Smooth muscle cell (in vitro differentiated cells): ENCODE data around the gene S100A11. TPM values are rescaled to one million over a fixed set of nuclear protein-coding genes. Genes with fewer than 3 reads are reported as not detected.

Source experiments
- DNase-seq: peaks from one replicate; lab custom pipeline; 2025; ENCODE audit not compliant: unreplicated experiment; lab: John Stamatoyannopoulos, UW
- H2AFZ ChIP-seq: fragments of 200-600 bp; sonication (generic); 2 replicates; pipeline ENCODE4 v1.6.0; 2016; ENCODE audit warnings: antibody characterized with exemption, low read depth, mild to moderate bottlenecking
- H3F3A ChIP-seq: fragments of 200-600 bp; sonication (generic); 2 replicates; pipeline ENCODE4 v1.6.0; 2017; ENCODE audit warnings: antibody characterized with exemption, low read depth
- H3K27ac ChIP-seq: fragments of 200-600 bp; sonication (generic); 2 replicates; pipeline ENCODE4 v1.5.1; 2016; ENCODE audit warnings: low read depth, mild to moderate bottlenecking
- H3K27me3 ChIP-seq: fragments of 200-600 bp; sonication (generic); 2 replicates; pipeline ENCODE4 v1.6.1; 2016; ENCODE audit warnings: low read depth, mild to moderate bottlenecking
- H3K36me3 ChIP-seq: fragments of 200-600 bp; sonication (generic); 2 replicates; pipeline ENCODE4 v1.5.1; 2016; ENCODE audit warnings: low read depth
- H3K4me1 ChIP-seq: fragments of 200-600 bp; sonication (generic); 2 replicates; pipeline ENCODE4 v1.5.1; 2016; ENCODE audit warnings: low read depth
- H3K4me2 ChIP-seq: fragments of 200-600 bp; sonication (generic); 2 replicates; pipeline ENCODE4 v1.6.0; 2016; ENCODE audit warnings: mild to moderate bottlenecking
- H3K4me3 ChIP-seq: fragments of 200-600 bp; sonication (generic); 2 replicates; pipeline ENCODE4 v1.5.1; 2016; ENCODE audit warnings: mild to moderate bottlenecking
- H3K79me2 ChIP-seq: fragments of 200-600 bp; sonication (generic); 2 replicates; pipeline ENCODE4 v1.6.0; 2016; ENCODE audit warnings: low read depth, mild to moderate bottlenecking
- H3K9ac ChIP-seq: fragments of 200-600 bp; sonication (generic); 2 replicates; pipeline ENCODE4 v1.6.0; 2016; ENCODE audit warnings: low read depth
- H3K9me3 ChIP-seq: fragments of 200-600 bp; sonication (generic); replicated peaks from 2 replicates; pipeline ENCODE4 v1.5.1; 2016; ENCODE audit warnings: low read depth
- H4K20me1 ChIP-seq: fragments of 200-600 bp; sonication (generic); 2 replicates; pipeline ENCODE4 v1.6.0; 2016; ENCODE audit warnings: low read depth
- WGBS: methylation state at CpG from one replicate; pipeline ENCODE4 v1.1.7; 2016; ENCODE audit warnings: low lambda C conversion rate; 5-methylcytosine and 5-hydroxymethylcytosine counted together
- polyA plus RNA-seq: library from polyadenylated mRNA; unstranded; fragments of >200 nt; fragmentation: Nextera tagmentation; extraction: Ambion mirVana; gene quantifications from 2 replicates; pipeline ENCODE4 v1.2.1, GENCODE V29; 2016
- total RNA-seq: library from RNA; depleted of rRNA; stranded (reverse); fragments of >200 nt; gene quantifications from 2 replicates; pipeline ENCODE4 v1.2.3, GENCODE V29; 2014
- TF ChIP-seq, protein P1 (sequence below): fragments of 200-600 bp; sonication (generic); IDR thresholded peaks from 2 replicates; pipeline ENCODE4 v1.5.1; 2017; ENCODE audit warnings: borderline replicate concordance, mild to moderate bottlenecking, antibody characterized with exemption; ENCODE audit not compliant: insufficient read depth, poor library complexity, severe bottlenecking

The S100A11 gene
- total and polyA plus RNA-seq, 2 experiments from 2014 or later: 1,481 to 2,824 TPM

DNA sequence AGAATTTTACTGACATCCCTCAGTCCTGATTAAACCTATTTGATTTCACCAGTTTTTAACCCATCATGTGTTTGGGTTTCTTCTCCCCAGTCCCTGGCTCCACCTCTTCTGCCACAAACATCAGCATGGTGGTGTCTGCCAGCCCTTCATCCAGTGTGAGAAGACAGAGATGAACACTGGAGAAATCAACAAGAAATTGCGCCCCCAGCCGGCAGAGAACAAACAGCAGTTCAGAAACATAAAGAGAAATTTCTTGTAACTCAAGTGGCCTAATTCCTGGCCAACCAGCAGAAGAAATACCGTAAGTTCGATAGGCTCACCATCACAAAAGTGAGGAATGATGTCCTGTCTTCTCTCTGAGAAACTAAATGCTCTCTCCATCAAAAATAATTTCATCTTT lies 18.3 kb downstream of the S100A11 start:
- Histone ChIP-seq H3K4me3 (no peak overlapping the region), H3F3A (no peaks in the 10 kb centered on the region), H3K79me2 (no peaks in the 10 kb centered on the region), H3K4me2 (no peak overlapping the region), H3K27ac (no peak overlapping the region), H3K27me3 (no peaks in the 10 kb centered on the region), H3K9me3 (no peaks in the 10 kb centered on the region), H3K9ac (no peak overlapping the region), H3K36me3 (no peaks in the 10 kb centered on the region), H3K4me1 (no peaks in the 10 kb centered on the region), H2AFZ (no peak overlapping the region), H4K20me1 (no peaks in the 10 kb centered on the region)
- 46% methylated on average over 4 of the region's 4 CpGs for WGBS
- DNase-seq: no peak
- TF ChIP-seq, protein P1, sequence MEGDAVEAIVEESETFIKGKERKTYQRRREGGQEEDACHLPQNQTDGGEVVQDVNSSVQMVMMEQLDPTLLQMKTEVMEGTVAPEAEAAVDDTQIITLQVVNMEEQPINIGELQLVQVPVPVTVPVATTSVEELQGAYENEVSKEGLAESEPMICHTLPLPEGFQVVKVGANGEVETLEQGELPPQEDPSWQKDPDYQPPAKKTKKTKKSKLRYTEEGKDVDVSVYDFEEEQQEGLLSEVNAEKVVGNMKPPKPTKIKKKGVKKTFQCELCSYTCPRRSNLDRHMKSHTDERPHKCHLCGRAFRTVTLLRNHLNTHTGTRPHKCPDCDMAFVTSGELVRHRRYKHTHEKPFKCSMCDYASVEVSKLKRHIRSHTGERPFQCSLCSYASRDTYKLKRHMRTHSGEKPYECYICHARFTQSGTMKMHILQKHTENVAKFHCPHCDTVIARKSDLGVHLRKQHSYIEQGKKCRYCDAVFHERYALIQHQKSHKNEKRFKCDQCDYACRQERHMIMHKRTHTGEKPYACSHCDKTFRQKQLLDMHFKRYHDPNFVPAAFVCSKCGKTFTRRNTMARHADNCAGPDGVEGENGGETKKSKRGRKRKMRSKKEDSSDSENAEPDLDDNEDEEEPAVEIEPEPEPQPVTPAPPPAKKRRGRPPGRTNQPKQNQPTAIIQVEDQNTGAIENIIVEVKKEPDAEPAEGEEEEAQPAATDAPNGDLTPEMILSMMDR: peak; percentile 48

DNA sequence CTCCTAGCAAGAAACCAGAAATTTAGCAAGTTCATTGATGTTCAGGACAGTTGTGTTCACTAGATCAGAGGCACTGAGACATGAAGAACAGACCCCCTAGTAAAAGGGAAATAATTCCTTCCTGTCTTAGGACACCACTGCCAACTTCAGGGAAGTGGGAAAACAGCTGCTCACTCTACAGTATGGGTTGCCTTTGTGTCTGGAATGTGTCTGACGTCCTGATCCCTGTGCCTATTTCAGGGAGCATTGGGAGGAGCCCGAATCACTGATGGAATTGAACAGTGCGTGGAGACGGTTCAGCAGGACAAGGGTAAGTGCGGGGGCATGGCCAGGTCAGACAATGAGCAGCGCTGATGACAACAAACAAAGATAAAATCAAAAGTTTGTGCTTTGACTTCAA lies 21.0 kb downstream of the S100A11 start:
- H3K4me2 ChIP-seq: no peak overlapping the region
- H3K79me2 ChIP-seq: no peaks in the 10 kb centered on the region
- H3K9ac ChIP-seq: no peak overlapping the region
- TF ChIP-seq, protein P1: no peak
- no peak overlapping the region for H3K27ac ChIP-seq
- no peaks in the 10 kb centered on the region for H4K20me1 ChIP-seq
- no peak for DNase-seq
- H3K4me3 ChIP-seq: no peak overlapping the region
- no peaks in the 10 kb centered on the region for H3F3A ChIP-seq
- no peaks in the 10 kb centered on the region for H3K9me3 ChIP-seq
- no peaks in the 10 kb centered on the region for H3K4me1 ChIP-seq
- no peaks in the 10 kb centered on the region for H3K27me3 ChIP-seq
- WGBS: 51% methylated on average over 6 of the region's 6 CpGs
- H3K36me3 ChIP-seq: no peaks in the 10 kb centered on the region
- H2AFZ ChIP-seq: no peak overlapping the region

DNA sequence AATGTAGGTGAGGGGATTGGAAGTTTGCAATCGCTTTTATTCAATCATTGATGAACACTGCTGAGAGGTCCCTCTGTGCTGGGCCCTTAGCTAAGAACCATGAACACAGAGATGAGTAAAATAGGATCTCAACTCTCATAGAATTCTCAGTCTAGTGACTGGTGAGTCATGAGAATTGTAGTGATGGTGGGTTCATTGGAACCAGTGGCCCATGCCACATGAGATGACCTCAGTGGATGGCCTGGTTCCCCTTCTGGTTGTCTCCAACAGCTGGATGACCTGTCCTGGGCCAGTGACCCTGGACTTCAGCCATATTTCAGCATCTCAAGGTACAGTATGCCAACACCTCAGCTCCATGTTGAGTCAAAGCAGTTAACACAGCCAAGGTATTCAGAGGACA lies 21.9 kb downstream of the S100A11 start:
- Histone ChIP-seq H3K9me3 (no peaks in the 10 kb centered on the region), H3K9ac (no peak overlapping the region), H2AFZ (no peak overlapping the region), H3K4me1 (no peaks in the 10 kb centered on the region), H3K36me3 (no peaks in the 10 kb centered on the region), H3K27me3 (no peaks in the 10 kb centered on the region), H3K4me2 (no peak overlapping the region), H3K4me3 (no peak overlapping the region), H3K79me2 (no peaks in the 10 kb centered on the region), H3F3A (no peaks in the 10 kb centered on the region), H3K27ac (no peak overlapping the region), H4K20me1 (no peaks in the 10 kb centered on the region)
- WGBS: 100% methylated on average over 1 of the region's 1 CpG
- DNase-seq: no peak
- TF ChIP-seq, protein P1: no peak

DNA sequence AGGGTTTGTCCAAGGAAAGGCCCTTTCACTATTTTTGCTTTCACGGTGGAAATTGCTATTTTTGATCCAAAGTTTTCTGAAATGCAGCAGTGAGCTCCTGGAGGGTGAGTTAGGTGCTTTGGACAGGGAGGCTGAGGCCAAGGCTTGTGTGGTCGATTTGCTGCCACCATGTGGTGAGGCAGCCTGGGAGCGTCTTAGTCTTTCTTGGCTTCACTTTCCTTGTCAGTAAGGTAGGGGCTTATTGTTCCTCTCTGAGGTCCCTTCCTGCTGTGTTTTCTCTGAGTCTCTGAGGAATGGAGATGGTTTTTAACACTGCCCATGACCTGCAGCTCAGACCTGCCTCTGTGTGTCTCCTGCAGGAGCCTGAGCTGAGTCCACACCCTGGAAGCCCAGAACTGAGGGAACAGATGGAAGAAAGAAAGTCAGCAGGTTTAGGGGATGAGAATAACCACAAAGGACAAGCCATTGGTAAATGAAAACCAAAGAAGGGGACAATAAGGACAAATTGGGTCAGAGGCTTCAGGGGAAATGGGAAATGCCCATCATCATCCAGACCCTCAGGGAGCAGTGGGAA lies 23.1 kb downstream of the S100A11 start:
- H3K79me2 ChIP-seq: no peaks in the 10 kb centered on the region
- H3K27ac ChIP-seq: no peak overlapping the region
- no peak overlapping the region for H3K4me3 ChIP-seq
- H3K27me3 ChIP-seq: no peaks in the 10 kb centered on the region
- TF ChIP-seq, protein P1: peak; percentile 54
- no peak overlapping the region for H3K4me2 ChIP-seq
- H2AFZ ChIP-seq: no peak overlapping the region
- 14% methylated on average over 3 of the region's 3 CpGs for WGBS
- no peaks in the 10 kb centered on the region for H3F3A ChIP-seq
- no peak overlapping the region for H3K9ac ChIP-seq
- H3K36me3 ChIP-seq: no peaks in the 10 kb centered on the region
- no peaks in the 10 kb centered on the region for H4K20me1 ChIP-seq
- H3K9me3 ChIP-seq: no peaks in the 10 kb centered on the region
- no peaks in the 10 kb centered on the region for H3K4me1 ChIP-seq
- DNase-seq: no peak
